K562 (cell line): ENCODE data around the gene KIF18B. TPM values are rescaled to one million over a fixed set of nuclear protein-coding genes. Genes with fewer than 3 reads are reported as not detected.

Experiments
- MGA ChIP-seq: fragments of 450-650 bp; IDR thresholded peaks from 2 replicates; pipeline ENCODE4 v1.6.1; 2016; ENCODE audit warnings: mild to moderate bottlenecking, moderate library complexity
- polyA plus RNA-seq, 8 experiments: library from polyadenylated mRNA; depleted of rRNA in 4 of 8; stranded (reverse) in 5 of 8; unstranded in 3 of 8; fragments of >200 nt; fragmentation: Nextera tagmentation in 2 of 8; fragmentation: Illumina TruSeq in 1 of 8; extraction: Ambion mirVana in 2 of 8; extraction: Trizol in 1 of 8; gene quantifications; 2 replicates each; pipeline versions ENCODE4 v1.2.1 to v1.2.3, GENCODE V29; 2011 to 2014; ENCODE audit warnings: inconsistent platforms in 1 of 8, missing spikeins in 1 of 8
- total RNA-seq, 7 experiments: library from RNA; depleted of rRNA in 6 of 7; stranded (reverse); fragments of >200 nt in 6 of 7; fragmentation: Illumina TruSeq in 2 of 7; extraction: Trizol in 2 of 7; gene quantifications; 2 replicates each; pipeline versions ENCODE4 v1.2.1 to v1.2.3, GENCODE V29; 2011 to 2021; ENCODE audit warnings: low replicate concordance in 1 of 7

KIF18B gene
- total and polyA plus RNA-seq, 9 of the 15 experiments (the other 6 are each of a cell fraction or from before 2014, with no cell fraction given): 2.0 to 42.8 (median 13.2) TPM

GRCh38 chr17:44912763-44913544 lies 34.6 kb downstream of the KIF18B start (continued):
- TF ChIP-seq MGA: no peak
